H1 (cell line): ENCODE results near the gene PLEK2. TPM values are rescaled to one million over a fixed set of nuclear protein-coding genes. Genes with fewer than 3 reads are reported as not detected.

ENCODE experiments used
- JUN ChIP-seq: IDR thresholded peaks from 2 replicates; pipeline ENCODE4 v1.6.1; 2011; ENCODE audit warnings: low read depth, mild to moderate bottlenecking, improper control_type of control experiment, low read length
- PHF8 ChIP-seq: fragments of 200-600 bp; sonication (generic); conservative IDR thresholded peaks from 2 replicates; pipeline ENCODE4 v1.7.1; 2012; ENCODE audit warnings: low read depth, mild to moderate bottlenecking, inconsistent platforms, low read length, moderate library complexity
- POLR2AphosphoS5 ChIP-seq: IDR thresholded peaks from 2 replicates; pipeline ENCODE4 v1.6.1; 2011; ENCODE audit warnings: low read depth, low read length
- TCF12 ChIP-seq: IDR thresholded peaks from 2 replicates; pipeline ENCODE4 v1.6.1; 2011; ENCODE audit warnings: low read depth, mild to moderate bottlenecking, low read length
- polyA plus RNA-seq, 7 experiments: library from polyadenylated mRNA; depleted of rRNA in 3 of 7; stranded (reverse) in 5 of 7; unstranded in 2 of 7; fragments of >200 nt in 5 of 7; fragments of 200-250 nt in 2 of 7; gene quantifications; 1 replicate in 5 of 7; 2 replicates in 1 of 7; 4 replicates in 1 of 7; pipeline versions ENCODE4 v1.2.1 to v1.2.3, GENCODE V29; 2011 to 2013; ENCODE audit warnings: missing spikeins in 2 of 7, mixed read lengths in 2 of 7
- total RNA-seq: library from RNA; stranded (reverse); fragmentation: NEBNext Ultra II Directional; extraction: Animal tissue kit (Norgen Biotek cat#: 25700); gene quantifications from 2 replicates; pipeline ENCODE4 v1.2.1, GENCODE V29; 2021
- TF ChIP-seq, protein P1 (sequence below): fragments of 300-600 bp; sonication (generic); IDR thresholded peaks from 2 replicates; pipeline ENCODE4 v1.7.1; 2012; ENCODE audit warnings: low read length, moderate library complexity, mild to moderate bottlenecking, inconsistent platforms; ENCODE audit not compliant: insufficient replicate concordance

PLEK2 gene
- total and polyA plus RNA-seq, 2 of the 8 experiments (the other 6 are each of a cell fraction or from before 2014, with no cell fraction given): 0.41 to 2.1 TPM

DNA sequence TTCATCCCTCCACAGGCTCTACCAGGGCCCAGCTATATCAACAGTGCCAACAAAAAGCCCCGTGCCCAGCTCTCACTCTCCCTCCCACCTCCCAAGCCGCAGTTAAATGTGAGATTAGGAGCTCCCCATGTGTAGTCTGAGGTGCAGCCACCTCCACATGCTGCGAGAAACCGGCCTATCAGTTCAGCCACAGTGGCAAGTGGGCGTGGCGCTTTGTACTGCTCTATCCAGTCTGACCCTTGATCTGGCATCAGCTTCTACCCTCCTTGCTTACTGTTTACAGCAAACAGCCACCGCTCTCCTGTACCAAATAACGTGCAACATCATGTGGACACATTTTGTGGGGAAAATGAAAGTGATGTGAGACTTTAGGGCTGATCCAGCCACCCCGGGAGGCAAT lies 1.7 kb downstream of the PLEK2 start (continued):
- TF ChIP-seq, protein P1, sequence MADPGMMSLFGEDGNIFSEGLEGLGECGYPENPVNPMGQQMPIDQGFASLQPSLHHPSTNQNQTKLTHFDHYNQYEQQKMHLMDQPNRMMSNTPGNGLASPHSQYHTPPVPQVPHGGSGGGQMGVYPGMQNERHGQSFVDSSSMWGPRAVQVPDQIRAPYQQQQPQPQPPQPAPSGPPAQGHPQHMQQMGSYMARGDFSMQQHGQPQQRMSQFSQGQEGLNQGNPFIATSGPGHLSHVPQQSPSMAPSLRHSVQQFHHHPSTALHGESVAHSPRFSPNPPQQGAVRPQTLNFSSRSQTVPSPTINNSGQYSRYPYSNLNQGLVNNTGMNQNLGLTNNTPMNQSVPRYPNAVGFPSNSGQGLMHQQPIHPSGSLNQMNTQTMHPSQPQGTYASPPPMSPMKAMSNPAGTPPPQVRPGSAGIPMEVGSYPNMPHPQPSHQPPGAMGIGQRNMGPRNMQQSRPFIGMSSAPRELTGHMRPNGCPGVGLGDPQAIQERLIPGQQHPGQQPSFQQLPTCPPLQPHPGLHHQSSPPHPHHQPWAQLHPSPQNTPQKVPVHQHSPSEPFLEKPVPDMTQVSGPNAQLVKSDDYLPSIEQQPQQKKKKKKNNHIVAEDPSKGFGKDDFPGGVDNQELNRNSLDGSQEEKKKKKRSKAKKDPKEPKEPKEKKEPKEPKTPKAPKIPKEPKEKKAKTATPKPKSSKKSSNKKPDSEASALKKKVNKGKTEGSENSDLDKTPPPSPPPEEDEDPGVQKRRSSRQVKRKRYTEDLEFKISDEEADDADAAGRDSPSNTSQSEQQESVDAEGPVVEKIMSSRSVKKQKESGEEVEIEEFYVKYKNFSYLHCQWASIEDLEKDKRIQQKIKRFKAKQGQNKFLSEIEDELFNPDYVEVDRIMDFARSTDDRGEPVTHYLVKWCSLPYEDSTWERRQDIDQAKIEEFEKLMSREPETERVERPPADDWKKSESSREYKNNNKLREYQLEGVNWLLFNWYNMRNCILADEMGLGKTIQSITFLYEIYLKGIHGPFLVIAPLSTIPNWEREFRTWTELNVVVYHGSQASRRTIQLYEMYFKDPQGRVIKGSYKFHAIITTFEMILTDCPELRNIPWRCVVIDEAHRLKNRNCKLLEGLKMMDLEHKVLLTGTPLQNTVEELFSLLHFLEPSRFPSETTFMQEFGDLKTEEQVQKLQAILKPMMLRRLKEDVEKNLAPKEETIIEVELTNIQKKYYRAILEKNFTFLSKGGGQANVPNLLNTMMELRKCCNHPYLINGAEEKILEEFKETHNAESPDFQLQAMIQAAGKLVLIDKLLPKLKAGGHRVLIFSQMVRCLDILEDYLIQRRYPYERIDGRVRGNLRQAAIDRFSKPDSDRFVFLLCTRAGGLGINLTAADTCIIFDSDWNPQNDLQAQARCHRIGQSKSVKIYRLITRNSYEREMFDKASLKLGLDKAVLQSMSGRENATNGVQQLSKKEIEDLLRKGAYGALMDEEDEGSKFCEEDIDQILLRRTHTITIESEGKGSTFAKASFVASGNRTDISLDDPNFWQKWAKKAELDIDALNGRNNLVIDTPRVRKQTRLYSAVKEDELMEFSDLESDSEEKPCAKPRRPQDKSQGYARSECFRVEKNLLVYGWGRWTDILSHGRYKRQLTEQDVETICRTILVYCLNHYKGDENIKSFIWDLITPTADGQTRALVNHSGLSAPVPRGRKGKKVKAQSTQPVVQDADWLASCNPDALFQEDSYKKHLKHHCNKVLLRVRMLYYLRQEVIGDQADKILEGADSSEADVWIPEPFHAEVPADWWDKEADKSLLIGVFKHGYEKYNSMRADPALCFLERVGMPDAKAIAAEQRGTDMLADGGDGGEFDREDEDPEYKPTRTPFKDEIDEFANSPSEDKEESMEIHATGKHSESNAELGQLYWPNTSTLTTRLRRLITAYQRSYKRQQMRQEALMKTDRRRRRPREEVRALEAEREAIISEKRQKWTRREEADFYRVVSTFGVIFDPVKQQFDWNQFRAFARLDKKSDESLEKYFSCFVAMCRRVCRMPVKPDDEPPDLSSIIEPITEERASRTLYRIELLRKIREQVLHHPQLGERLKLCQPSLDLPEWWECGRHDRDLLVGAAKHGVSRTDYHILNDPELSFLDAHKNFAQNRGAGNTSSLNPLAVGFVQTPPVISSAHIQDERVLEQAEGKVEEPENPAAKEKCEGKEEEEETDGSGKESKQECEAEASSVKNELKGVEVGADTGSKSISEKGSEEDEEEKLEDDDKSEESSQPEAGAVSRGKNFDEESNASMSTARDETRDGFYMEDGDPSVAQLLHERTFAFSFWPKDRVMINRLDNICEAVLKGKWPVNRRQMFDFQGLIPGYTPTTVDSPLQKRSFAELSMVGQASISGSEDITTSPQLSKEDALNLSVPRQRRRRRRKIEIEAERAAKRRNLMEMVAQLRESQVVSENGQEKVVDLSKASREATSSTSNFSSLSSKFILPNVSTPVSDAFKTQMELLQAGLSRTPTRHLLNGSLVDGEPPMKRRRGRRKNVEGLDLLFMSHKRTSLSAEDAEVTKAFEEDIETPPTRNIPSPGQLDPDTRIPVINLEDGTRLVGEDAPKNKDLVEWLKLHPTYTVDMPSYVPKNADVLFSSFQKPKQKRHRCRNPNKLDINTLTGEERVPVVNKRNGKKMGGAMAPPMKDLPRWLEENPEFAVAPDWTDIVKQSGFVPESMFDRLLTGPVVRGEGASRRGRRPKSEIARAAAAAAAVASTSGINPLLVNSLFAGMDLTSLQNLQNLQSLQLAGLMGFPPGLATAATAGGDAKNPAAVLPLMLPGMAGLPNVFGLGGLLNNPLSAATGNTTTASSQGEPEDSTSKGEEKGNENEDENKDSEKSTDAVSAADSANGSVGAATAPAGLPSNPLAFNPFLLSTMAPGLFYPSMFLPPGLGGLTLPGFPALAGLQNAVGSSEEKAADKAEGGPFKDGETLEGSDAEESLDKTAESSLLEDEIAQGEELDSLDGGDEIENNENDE: no peak
- no peak for TF ChIP-seq JUN
- TF ChIP-seq PHF8: no peak
- TF ChIP-seq POLR2AphosphoS5: no peak
- no peak for TF ChIP-seq TCF12
- TF ChIP-seq, all 59 proteins: peak for 0
